ENCODE results near the gene ZACN. TPM values are rescaled to one million over a fixed set of nuclear protein-coding genes. Genes with fewer than 3 reads are reported as not detected.

The ZACN gene
- total and polyA plus RNA-seq, 2 donors from 2014 or later: 0.22 TPM; not detected in 1

DNA sequence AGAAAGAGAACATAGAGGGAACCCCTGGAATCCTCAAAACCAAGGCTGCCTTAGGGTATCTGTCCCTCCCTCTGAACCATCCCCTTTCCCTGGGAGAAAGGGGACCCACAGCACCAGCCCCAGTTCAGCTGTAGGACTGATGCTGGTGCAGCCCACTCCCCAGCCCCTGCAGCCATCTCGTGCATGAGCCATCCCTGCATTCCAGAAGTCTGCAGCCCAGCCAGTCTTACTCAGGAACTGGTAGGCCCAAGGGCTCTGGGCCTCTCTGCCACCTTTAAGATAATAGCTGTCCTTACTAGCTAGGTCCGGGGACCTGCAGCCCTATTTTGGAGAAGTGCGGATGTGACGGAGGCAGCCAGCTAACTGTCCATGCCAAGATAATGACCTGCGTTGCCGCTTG, 45.8 kb upstream of the ZACN start:
- FAIRE-seq (no peak), DNase-seq (no peak)
- peaks cover 0 to 12% (median 0%) of the 10 kb centered on the region in 3 donors for H3K4me1 ChIP-seq (ENCODE audit: control insufficient read depth in 2 of 3, insufficient read depth in 2 of 3, low read depth in 1 of 3, low read length in 3 of 3)
- no peak overlapping the region for H3K27ac ChIP-seq (ENCODE audit: low read depth in 2 of 2, low read length in 2 of 2)
- no peak overlapping the region for H3K4me3 ChIP-seq (ENCODE audit: low read length in 3 of 3)
- TF ChIP-seq, protein P1, sequence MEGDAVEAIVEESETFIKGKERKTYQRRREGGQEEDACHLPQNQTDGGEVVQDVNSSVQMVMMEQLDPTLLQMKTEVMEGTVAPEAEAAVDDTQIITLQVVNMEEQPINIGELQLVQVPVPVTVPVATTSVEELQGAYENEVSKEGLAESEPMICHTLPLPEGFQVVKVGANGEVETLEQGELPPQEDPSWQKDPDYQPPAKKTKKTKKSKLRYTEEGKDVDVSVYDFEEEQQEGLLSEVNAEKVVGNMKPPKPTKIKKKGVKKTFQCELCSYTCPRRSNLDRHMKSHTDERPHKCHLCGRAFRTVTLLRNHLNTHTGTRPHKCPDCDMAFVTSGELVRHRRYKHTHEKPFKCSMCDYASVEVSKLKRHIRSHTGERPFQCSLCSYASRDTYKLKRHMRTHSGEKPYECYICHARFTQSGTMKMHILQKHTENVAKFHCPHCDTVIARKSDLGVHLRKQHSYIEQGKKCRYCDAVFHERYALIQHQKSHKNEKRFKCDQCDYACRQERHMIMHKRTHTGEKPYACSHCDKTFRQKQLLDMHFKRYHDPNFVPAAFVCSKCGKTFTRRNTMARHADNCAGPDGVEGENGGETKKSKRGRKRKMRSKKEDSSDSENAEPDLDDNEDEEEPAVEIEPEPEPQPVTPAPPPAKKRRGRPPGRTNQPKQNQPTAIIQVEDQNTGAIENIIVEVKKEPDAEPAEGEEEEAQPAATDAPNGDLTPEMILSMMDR (IDR thresholded peaks at IDR 0.05; ENCODE audit: borderline replicate concordance, extremely low read depth, insufficient read depth): no peak
- intact Hi-C loops (cut with DNase I): no loop called here
- peaks cover 0 to under 1% (median 0%) of the 10 kb centered on the region in 3 donors for H3K36me3 ChIP-seq (ENCODE audit: control insufficient read depth in 2 of 3, insufficient read depth in 3 of 3, low read length in 3 of 3)
- H3K9me3 ChIP-seq (ENCODE audit: control insufficient read depth in 2 of 3, insufficient read depth in 1 of 3, low read length in 3 of 3): no peaks in the 10 kb centered on the region
- H3K9ac ChIP-seq (ENCODE audit: low read length in 3 of 3): no peak overlapping the region
- no peaks in the 10 kb centered on the region for H3K27me3 ChIP-seq (ENCODE audit: control insufficient read depth, insufficient read depth, low read length)

DNA sequence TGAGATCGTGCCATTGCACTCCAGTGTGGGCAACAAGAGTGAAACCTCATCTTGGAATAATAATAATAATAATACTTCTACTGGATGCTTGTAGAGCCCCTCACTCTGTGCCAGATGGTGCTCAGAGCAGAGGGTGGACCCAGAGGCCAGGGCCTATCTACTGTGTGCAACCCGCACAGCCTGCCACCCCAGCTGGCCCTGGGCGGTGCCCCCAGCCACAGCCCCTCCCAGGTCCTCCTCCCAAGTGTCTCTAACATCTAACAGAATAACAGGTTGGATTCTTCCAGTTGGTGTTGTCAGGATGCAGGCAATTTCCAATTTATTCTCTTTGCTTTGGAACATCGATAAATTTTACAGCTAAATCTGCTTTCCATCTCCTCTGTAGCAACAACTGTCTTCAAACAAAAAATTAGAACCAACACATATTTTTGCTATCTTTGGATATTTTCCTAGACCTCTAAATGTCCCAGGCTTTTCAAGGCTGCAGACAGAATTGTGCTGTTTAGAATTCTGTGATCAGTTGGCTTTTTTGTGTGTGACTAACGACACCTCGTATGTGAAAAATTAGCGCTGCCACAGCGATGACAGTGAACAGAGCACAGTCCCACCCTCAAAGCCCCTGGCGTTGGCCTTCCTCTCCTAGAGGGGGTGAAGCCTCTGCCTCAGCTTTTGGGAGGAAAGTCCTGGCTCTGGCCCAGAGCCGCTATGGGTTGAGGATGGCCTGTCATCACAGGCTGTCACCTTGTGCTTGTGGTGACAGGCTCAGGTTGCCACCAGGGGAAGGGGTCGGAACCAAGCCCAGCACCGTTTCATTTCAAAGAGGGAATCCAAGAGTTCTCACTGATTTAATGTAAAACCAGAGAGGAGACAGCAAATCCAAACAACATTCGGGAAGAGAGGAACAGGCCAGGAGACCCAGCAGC, 44.3 kb upstream of the ZACN start:
- no peak overlapping the region for H3K9ac ChIP-seq (ENCODE audit: low read length in 3 of 3)
- H3K27me3 ChIP-seq (ENCODE audit: control insufficient read depth, insufficient read depth, low read length): no peaks in the 10 kb centered on the region
- intact Hi-C loops (cut with DNase I): no loop called here
- TF ChIP-seq, protein P1 (IDR thresholded peaks at IDR 0.05; ENCODE audit: borderline replicate concordance, extremely low read depth, insufficient read depth): no peak
- FAIRE-seq (no peak), DNase-seq (peak in 1 of 5 donors; percentile 64)
- no peak overlapping the region for H3K4me3 ChIP-seq (ENCODE audit: low read length in 3 of 3)
- peaks cover 2 to 15% (median 7%) of the 10 kb centered on the region in 3 donors for H3K36me3 ChIP-seq (ENCODE audit: control insufficient read depth in 2 of 3, insufficient read depth in 3 of 3, low read length in 3 of 3)
- no peak overlapping the region for H3K27ac ChIP-seq (ENCODE audit: low read depth in 2 of 2, low read length in 2 of 2)
- H3K9me3 ChIP-seq (ENCODE audit: control insufficient read depth in 2 of 3, insufficient read depth in 1 of 3, low read length in 3 of 3): no peaks in the 10 kb centered on the region
- peaks cover 0 to 7% (median 0%) of the 10 kb centered on the region in 3 donors for H3K4me1 ChIP-seq (ENCODE audit: control insufficient read depth in 2 of 3, insufficient read depth in 2 of 3, low read depth in 1 of 3, low read length in 3 of 3)

DNA sequence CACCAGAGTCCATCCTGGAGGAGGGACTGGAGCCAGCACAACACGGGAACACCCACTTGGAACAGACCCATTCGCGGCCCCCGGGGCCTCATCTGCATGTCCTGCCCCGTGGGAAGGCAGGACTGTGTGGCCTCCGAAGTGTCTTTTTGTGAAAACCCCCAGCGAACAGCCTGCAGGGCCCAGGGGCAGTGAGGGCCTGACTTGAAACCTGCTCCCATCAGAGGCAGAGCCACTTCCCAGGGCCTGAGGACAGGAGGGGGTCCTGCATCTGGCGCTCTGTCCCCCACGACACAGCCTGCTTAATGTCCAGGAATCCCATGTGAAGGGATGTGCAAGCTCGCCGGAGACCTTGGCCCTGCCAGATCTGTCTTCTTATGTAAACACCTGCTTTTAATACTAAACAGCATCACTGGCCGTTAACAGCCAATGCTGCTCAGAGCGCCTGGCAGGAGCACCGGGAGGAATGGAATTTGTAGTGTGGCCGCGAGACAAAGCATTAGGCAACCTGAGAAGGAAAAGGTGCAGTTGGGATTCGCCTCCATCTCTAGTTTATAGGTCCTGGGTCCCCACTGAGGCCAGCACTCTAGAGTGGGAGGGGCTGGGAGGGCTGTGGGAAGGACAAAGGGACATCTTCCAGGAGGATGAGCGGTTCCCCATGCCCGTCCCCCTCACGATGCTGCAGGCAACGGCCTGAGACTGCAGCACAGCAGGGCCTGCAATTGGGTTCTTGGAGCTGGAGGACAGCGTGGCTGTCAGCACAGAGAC, 42.3 kb upstream of the ZACN start:
- H3K4me3 ChIP-seq (ENCODE audit: low read length in 3 of 3): no peak overlapping the region
- no peaks in the 10 kb centered on the region for H3K9me3 ChIP-seq (ENCODE audit: control insufficient read depth in 2 of 3, insufficient read depth in 1 of 3, low read length in 3 of 3)
- peaks cover 10 to 26% (median 25%) of the 10 kb centered on the region in 3 donors for H3K36me3 ChIP-seq (ENCODE audit: control insufficient read depth in 2 of 3, insufficient read depth in 3 of 3, low read length in 3 of 3)
- no peaks in the 10 kb centered on the region for H3K27me3 ChIP-seq (ENCODE audit: control insufficient read depth, insufficient read depth, low read length)
- no peak overlapping the region for H3K9ac ChIP-seq (ENCODE audit: low read length in 3 of 3)
- FAIRE-seq (no peak), DNase-seq (peak; percentile 49 to 71 (median 52))
- peaks cover 0 to 9% (median 0%) of the 10 kb centered on the region in 3 donors for H3K4me1 ChIP-seq (ENCODE audit: control insufficient read depth in 2 of 3, insufficient read depth in 2 of 3, low read depth in 1 of 3, low read length in 3 of 3)
- no peak overlapping the region for H3K27ac ChIP-seq (ENCODE audit: low read depth in 2 of 2, low read length in 2 of 2)
- intact Hi-C loops (cut with DNase I): no loop called here
- TF ChIP-seq, protein P1 (IDR thresholded peaks at IDR 0.05; ENCODE audit: borderline replicate concordance, extremely low read depth, insufficient read depth): no peak

Data from kidney (tissue), 14 donors.